CD4-positive, alpha-beta T cell treated with Interferon alpha-2 for 1 hour (primary cell): Measurements from ENCODE around the gene H2AZ1.
A peak's percentile ranks its signal among the peaks of the same experiment; 100 is the strongest.
"Not testable (repeated sequence)": the region's sequence is repeated elsewhere in the genome, so short reads cannot be mapped to it uniquely, and the experiment has no call there.

Experiments used
- DNase-seq, 2 donors: peaks; one replicate each; pipeline ENCODE4 v3.0.0-alpha.2; 2020 to 2022

The H2AZ1 gene

DNA sequence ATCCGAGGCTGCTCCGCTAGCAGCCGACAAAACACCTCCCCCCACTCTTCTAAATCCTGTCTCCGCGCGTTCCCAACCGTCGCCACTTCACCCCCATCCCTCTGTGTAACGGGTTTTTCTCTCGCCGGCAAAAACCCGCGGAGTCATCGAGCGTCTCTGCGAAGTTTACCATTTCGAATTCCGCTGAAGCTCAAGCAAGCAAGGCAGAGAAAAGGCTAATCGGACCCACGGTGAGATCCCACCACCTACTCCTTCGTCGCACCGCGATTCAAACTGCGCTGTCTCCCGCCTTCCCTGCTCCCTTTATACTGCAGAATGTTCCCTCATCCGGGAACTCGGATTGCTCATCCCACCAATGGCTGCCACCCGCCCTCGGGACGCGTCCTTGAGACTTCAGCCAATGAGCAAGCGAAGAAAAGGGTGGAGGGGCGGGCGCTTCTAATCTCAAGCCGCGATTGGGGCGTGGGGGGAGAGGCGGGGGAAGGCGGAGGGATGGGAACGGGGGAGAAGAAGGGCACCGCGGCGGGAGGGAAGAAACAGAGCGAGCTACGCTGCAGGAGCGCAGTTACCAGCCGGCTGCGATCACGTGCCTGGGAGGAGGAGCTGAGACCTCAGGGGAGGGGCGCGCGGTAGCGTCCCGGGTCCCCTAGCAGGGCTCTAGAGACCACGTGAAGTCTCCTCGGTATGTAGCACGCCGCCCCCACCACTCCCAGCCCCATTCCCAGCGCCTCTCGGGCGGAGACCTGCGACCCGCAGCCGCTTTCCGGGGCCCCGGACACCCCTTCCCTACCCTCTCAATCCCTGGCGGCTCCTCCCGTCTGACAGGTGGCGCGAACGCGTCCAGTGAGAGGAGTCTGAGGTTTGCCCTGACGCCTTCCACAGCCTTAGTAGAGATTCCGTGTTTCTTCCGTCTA, at the start of gene H2AZ1:
Gene H2AZ1, minus strand, starts transcription at position 277 of the 914 bp plus-strand sequence. Its CDS starts 105 bp downstream, at position 172.
- DNase-seq = peak; percentile 97 to 98

DNA sequence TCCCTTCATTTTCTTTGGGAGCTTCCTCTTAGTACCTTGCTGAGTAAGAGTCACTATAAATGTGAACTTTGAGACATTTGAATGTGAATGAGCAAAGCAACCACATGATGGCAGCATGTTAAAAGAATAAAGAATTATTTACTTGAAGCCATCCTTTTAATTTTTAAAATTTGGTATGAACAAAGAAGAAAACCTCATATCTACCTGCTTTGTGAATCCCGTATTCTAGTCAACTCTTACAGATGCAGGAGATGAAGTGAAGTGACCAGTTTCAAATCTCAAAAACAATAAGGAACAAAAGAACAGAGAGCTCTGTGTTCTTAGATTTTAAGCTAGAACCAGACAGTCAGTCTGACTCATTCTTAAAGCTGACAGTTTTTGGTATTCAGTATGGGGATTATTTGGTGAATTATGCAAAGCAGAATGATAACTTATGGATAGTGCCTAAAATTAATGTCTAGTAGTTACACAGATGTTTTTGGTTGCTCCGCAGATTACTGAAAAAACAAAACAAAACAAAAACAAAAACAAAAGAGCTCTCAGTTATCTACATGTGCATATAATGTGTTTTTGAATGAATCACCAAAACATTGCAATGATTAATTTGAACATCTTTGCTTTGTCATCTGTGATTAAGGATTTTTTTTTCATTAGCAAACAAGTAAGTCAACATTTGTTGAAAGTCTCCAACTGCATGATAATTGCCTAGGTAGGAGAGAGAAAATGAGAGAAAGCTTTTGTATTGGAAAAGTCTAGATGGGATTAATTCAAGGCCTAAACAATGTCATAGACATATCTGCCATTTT, 48.2 kb upstream of the H2AZ1 start:
- DNase-seq = peak in 1 of 2 donors; percentile 13

- DNase-seq = no peak
Observed at GRCh38 chr4:99991741-99992140, 41.7 kb upstream of the H2AZ1 start.

GRCh38 chr4:99987681-99988080, 37.6 kb upstream of the H2AZ1 start:
- DNase-seq = no peak

DNA sequence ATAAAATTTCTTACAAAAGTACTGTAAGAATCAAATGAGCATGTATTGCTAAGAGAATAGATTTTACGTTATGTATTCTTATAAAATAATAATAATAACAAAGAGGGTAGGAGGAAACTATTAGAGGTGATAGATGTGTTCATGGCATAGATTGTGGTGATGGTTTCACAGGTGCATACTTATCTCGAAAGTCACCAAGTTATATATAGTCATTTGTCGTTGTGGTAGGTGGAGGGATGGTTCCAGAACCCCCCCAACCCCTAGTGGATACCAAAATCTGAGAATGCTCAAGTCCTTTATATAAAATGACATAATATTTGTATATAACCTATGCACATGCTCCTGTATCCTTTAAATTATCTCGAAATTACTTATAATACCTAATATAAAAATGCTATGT, 36.7 kb upstream of the H2AZ1 start:
- no peak for DNase-seq

GRCh38 chr4:99983289-99983943, 33.3 kb upstream of the H2AZ1 start:
- DNase-seq = no peak

DNA sequence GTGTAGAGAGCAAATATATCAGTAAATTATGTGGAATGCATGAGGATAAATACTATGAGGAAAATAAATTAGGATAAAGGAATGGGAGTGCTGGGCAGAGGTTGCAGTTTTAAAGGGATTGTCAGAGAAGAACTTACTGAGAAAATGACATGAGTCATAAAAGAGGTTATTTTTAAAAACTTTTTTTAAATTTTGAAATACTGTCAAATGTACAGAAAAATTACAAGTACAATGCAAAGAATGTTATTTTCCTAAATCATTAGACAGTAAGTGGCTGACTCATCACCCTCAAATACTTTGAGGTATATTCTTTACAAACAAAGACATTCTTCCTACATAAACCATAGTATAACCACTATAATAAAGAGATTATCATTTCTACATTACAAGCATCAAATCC, 29.8 kb upstream of the H2AZ1 start:
- no peak for DNase-seq

GRCh38 chr4:99971453-99972111, 21.5 kb upstream of the H2AZ1 start:
- no peak for DNase-seq

DNA sequence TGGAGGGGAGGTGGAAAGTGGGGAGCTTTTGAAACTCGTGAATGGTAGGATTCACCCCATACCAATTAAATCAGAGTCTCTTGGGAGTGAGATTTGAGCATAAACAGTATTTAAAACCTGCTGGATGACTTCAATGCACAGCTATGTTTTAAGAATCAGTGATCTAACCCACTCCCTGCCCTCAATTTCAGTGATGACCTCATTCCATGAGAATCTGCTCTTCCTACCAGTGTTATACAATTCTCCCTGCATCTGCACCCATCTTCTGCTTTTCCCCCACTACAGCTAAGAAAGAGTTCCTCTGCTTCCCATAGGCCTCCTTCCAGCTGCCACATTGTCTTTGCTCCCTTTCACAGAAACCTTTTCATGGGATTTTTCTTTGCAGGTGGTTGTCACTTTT, 18.3 kb upstream of the H2AZ1 start:
- no peak for DNase-seq

- DNase-seq = no peak
Observed at GRCh38 chr4:99966692-99967091, 16.6 kb upstream of the H2AZ1 start.

GRCh38 chr4:99965674-99966350, 15.7 kb upstream of the H2AZ1 start:
- peak in 1 of 2 donors; percentile 34 for DNase-seq

- DNase-seq = no peak
Observed at GRCh38 chr4:99965173-99965572, 15.1 kb upstream of the H2AZ1 start.

DNA sequence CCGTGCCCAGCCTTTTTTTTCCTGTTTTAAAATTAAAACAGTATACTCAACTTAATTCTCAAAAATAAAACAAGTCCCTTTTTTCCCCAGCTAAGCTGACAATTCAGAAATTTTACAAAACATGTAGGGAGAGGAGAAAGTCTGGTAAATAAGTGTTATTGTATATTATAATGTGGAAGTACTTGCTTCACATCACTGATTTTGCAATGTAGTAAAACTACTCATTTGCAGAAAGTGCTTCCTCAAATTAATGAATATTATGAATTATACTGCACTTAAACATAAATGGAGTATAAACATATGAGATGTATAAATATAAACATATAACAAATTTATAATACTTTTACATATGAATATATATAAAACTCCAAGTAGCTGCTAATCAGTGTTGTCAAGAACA, 11.6 kb upstream of the H2AZ1 start:
- DNase-seq = no peak

GRCh38 chr4:99960648-99961047, 10.6 kb upstream of the H2AZ1 start:
- DNase-seq = no peak

DNA sequence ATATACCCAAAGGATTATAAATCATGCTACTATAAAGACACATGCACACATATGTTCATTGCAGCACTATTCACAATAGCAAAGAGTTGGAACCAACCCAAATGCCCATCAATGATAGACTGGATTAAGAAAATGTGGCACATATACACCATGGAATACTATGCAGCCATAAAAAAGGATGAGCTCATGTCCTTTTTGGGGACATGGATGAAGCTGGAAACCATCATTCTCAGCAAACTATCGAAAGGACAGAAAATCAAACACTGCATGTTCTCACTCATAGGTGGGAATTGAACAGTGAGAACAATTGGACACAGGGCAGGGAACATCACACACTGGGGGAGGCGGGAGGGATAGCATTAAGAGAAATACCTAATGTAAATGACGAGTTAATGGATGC, 8.1 kb upstream of the H2AZ1 start:
- DNase-seq = not testable (repeated sequence)

GRCh38 chr4:99950913-99951254, 809 bp upstream of the H2AZ1 start:
- DNase-seq = peak in 1 of 2 donors; percentile 13

- peak; percentile 88 to 93 for DNase-seq
Observed at GRCh38 chr4:99949034-99949998, 759 bp downstream of the H2AZ1 start.

DNA sequence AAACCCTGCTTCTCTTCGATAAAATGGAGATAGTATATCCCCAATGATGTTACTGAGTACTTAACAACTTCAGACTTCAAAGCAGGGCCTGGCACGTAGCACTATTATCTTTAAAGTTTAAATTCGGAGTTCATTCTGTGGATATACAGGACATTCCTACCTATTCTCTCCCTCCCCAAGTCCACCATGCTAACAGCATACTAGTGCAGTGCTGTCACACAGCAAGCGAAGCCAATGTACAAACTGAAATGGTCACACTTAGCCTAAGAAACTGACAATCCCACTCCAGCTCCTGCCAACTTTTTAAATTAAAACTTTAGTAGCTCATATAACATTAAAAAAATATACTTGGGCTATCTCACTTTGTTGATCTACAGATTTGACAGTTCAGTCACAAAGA, 2.5 kb downstream of the H2AZ1 start:
- no peak for DNase-seq

GRCh38 chr4:99947190-99947578, 2.9 kb downstream of the H2AZ1 start:
- no peak for DNase-seq

- peak; percentile 77 to 85 for DNase-seq
Observed at GRCh38 chr4:99946356-99947189, 3.5 kb downstream of the H2AZ1 start, which contains the start of gene DNAJB14. DNAJB14 (minus strand) TSS chr4:99946618; CDS start chr4:99946571, 47 bp downstream.
